HFF-Myc (cell line): ENCODE measurements around the gene APOA1.
A peak's percentile ranks its signal among the peaks of the same experiment; 100 is the strongest.

Experiments used
- DNase-seq: peaks from one replicate; pipeline ENCODE4 v3.0.0-alpha.2; 2011; ENCODE audit warnings: low read depth; ENCODE audit errors: extremely low read depth
- H3K4me3 ChIP-seq: replicated peaks from 2 replicates; pipeline ENCODE4 v1.5.1; 2011; ENCODE audit warnings: low read depth, mild to moderate bottlenecking, control low read depth, low read length
- CTCF ChIP-seq: IDR thresholded peaks from 2 replicates; pipeline ENCODE4 v1.5.1; 2012; ENCODE audit warnings: mild to moderate bottlenecking, low read depth, low read length, control low read depth; ENCODE audit errors: missing control alignments

Gene APOA1

GRCh38 chr11:116842909-116843308 is 5.5 kb upstream of the APOA1 start:
- H3K4me3 ChIP-seq: no peak overlapping the region
- DNase-seq: no peak

GRCh38 chr11:116842117-116842516 is 4.7 kb upstream of the APOA1 start:
- no peak for DNase-seq
- TF ChIP-seq CTCF: no peak
- H3K4me3 ChIP-seq: no peak overlapping the region

More at GRCh38 chr11:116842909-116843308, 5.5 kb upstream of the APOA1 start:
- TF ChIP-seq CTCF: no peak

- H3K4me3 ChIP-seq: no peak overlapping the region
- TF ChIP-seq CTCF: no peak
- no peak for DNase-seq
Observed at GRCh38 chr11:116840746-116841296, 3.4 kb upstream of the APOA1 start.

GRCh38 chr11:116840224-116840745 is 2.9 kb upstream of the APOA1 start:
- no peak for DNase-seq
- peak; percentile 20 for TF ChIP-seq CTCF
- H3K4me3 ChIP-seq: no peak overlapping the region

- TF ChIP-seq CTCF: no peak
- no peak overlapping the region for H3K4me3 ChIP-seq
- DNase-seq: no peak
Observed at GRCh38 chr11:116838321-116839084, 1.1 kb upstream of the APOA1 start.

GRCh38 chr11:116836632-116836991 is 810 bp downstream of the APOA1 start:
- H3K4me3 ChIP-seq: no peak overlapping the region
- no peak for DNase-seq
- TF ChIP-seq CTCF: no peak
